ENCODE results near the gene CYP26B1.
"Not testable (repeated sequence)": the region's sequence is repeated elsewhere in the genome, so short reads cannot be mapped to it uniquely, and the experiment has no call there.

CYP26B1 gene

GRCh38 chr2:72089537-72089936, 58.1 kb downstream of the CYP26B1 start:
- Histone ChIP-seq H3K9me3 (ENCODE audit: low read length) (no peaks in the 10 kb centered on the region), H3K4me3 (ENCODE audit: low read depth, low read length, poor library complexity, severe bottlenecking) (no peak overlapping the region), H4K20me1 (ENCODE audit: insufficient read depth, low read length) (no peaks in the 10 kb centered on the region), H3F3A (ENCODE audit: insufficient read depth, low read length) (no peaks in the 10 kb centered on the region), H3K27me3 (ENCODE audit: insufficient read depth, low read length) (no peaks in the 10 kb centered on the region), H2AFZ (ENCODE audit: low read length) (no peak overlapping the region), H3K4me2 (ENCODE audit: low read length) (no peak overlapping the region), H3K79me2 (ENCODE audit: insufficient read depth, low read length) (no peaks in the 10 kb centered on the region), H3K9ac (ENCODE audit: low read length) (no peak overlapping the region), H3K4me1 (ENCODE audit: insufficient read depth, low read length, severe bottlenecking) (no peaks in the 10 kb centered on the region), H3K36me3 (ENCODE audit: insufficient read depth, low read length) (no peaks in the 10 kb centered on the region), H3K27ac (ENCODE audit: low read depth, low read length, poor library complexity, severe bottlenecking) (no peak overlapping the region), H3K9me2 (ENCODE audit: low read depth, low read length) (no peaks in the 10 kb centered on the region)
- TF ChIP-seq EZH2 (IDR thresholded peaks at IDR 0.05; ENCODE audit: borderline replicate concordance, low read length): no peak
- TF ChIP-seq CTCF (IDR thresholded peaks at IDR 0.05; ENCODE audit: low read length): no peak

GRCh38 chr2:72089028-72089427, 58.6 kb downstream of the CYP26B1 start:
- Histone ChIP-seq H3K9ac (ENCODE audit: low read length) (no peak overlapping the region), H3K36me3 (ENCODE audit: insufficient read depth, low read length) (no peaks in the 10 kb centered on the region), H3K27me3 (ENCODE audit: insufficient read depth, low read length) (no peaks in the 10 kb centered on the region), H3K27ac (ENCODE audit: low read depth, low read length, poor library complexity, severe bottlenecking) (no peak overlapping the region), H4K20me1 (ENCODE audit: insufficient read depth, low read length) (no peaks in the 10 kb centered on the region), H3K4me3 (ENCODE audit: low read depth, low read length, poor library complexity, severe bottlenecking) (no peak overlapping the region), H3K9me3 (ENCODE audit: low read length) (no peaks in the 10 kb centered on the region), H3K4me1 (ENCODE audit: insufficient read depth, low read length, severe bottlenecking) (no peaks in the 10 kb centered on the region), H3K4me2 (ENCODE audit: low read length) (no peak overlapping the region), H3K79me2 (ENCODE audit: insufficient read depth, low read length) (no peaks in the 10 kb centered on the region), H3F3A (ENCODE audit: insufficient read depth, low read length) (no peaks in the 10 kb centered on the region), H2AFZ (ENCODE audit: low read length) (no peak overlapping the region), H3K9me2 (ENCODE audit: low read depth, low read length) (no peaks in the 10 kb centered on the region)
- no peak for TF ChIP-seq EZH2 (IDR thresholded peaks at IDR 0.05; ENCODE audit: borderline replicate concordance, low read length)
- TF ChIP-seq CTCF (IDR thresholded peaks at IDR 0.05; ENCODE audit: low read length): no peak

GRCh38 chr2:72086871-72087633, 60.6 kb downstream of the CYP26B1 start:
- not testable (repeated sequence) for H3K79me2 ChIP-seq (ENCODE audit: insufficient read depth, low read length); H2AFZ ChIP-seq (ENCODE audit: low read length); H3K9me3 ChIP-seq (ENCODE audit: low read length); H3K9me2 ChIP-seq (ENCODE audit: low read depth, low read length); H3F3A ChIP-seq (ENCODE audit: insufficient read depth, low read length); H4K20me1 ChIP-seq (ENCODE audit: insufficient read depth, low read length); H3K9ac ChIP-seq (ENCODE audit: low read length); H3K4me1 ChIP-seq (ENCODE audit: insufficient read depth, low read length, severe bottlenecking); H3K27ac ChIP-seq (ENCODE audit: low read depth, low read length, poor library complexity, severe bottlenecking); H3K4me3 ChIP-seq (ENCODE audit: low read depth, low read length, poor library complexity, severe bottlenecking); H3K36me3 ChIP-seq (ENCODE audit: insufficient read depth, low read length); H3K4me2 ChIP-seq (ENCODE audit: low read length); H3K27me3 ChIP-seq (ENCODE audit: insufficient read depth, low read length)

- Histone ChIP-seq H3K79me2 (ENCODE audit: insufficient read depth, low read length) (no peaks in the 10 kb centered on the region), H3K4me3 (ENCODE audit: low read depth, low read length, poor library complexity, severe bottlenecking) (no peak overlapping the region), H3K4me2 (ENCODE audit: low read length) (no peak overlapping the region), H3K9ac (ENCODE audit: low read length) (no peak overlapping the region), H2AFZ (ENCODE audit: low read length) (no peak overlapping the region), H3K27me3 (ENCODE audit: insufficient read depth, low read length) (no peaks in the 10 kb centered on the region), H3K4me1 (ENCODE audit: insufficient read depth, low read length, severe bottlenecking) (no peaks in the 10 kb centered on the region), H3K9me3 (ENCODE audit: low read length) (no peaks in the 10 kb centered on the region), H3K9me2 (ENCODE audit: low read depth, low read length) (no peaks in the 10 kb centered on the region), H3K27ac (ENCODE audit: low read depth, low read length, poor library complexity, severe bottlenecking) (no peak overlapping the region), H4K20me1 (ENCODE audit: insufficient read depth, low read length) (no peaks in the 10 kb centered on the region), H3K36me3 (ENCODE audit: insufficient read depth, low read length) (no peaks in the 10 kb centered on the region), H3F3A (ENCODE audit: insufficient read depth, low read length) (no peaks in the 10 kb centered on the region)
- TF ChIP-seq CTCF (IDR thresholded peaks at IDR 0.05; ENCODE audit: low read length) (no peak), EZH2 (IDR thresholded peaks at IDR 0.05; ENCODE audit: borderline replicate concordance, low read length) (no peak)
These were observed 62.1 kb downstream of the CYP26B1 start for GRCh38 chr2:72085513-72085912.

All from OCI-LY1 (cell line).